K562 (cell line): ENCODE results near the gene TNFAIP6. TPM values are rescaled to one million over a fixed set of nuclear protein-coding genes. Genes with fewer than 3 reads are reported as not detected.
A peak's percentile ranks its signal among the peaks of the same experiment; 100 is the strongest.

Source experiments
- ATAC-seq: fragments of 200-7000 bp; cut with Tn5 transposase; 3 replicates; pipeline ENCODE4 v1.9.1; 2020; ENCODE audit warnings: moderate library complexity
- BruUV-seq: library from RNA; stranded (reverse); fragments of 400-500 nt; replicated peaks from 2 replicates; lab custom pipeline; 2021; lab: Mats Ljungman, UMichigan
- CTCF ChIA-PET: fragments of 300-600 bp; formaldehyde crosslinking; extraction: SDS; loops from one replicate; lab custom pipeline; 2021; ENCODE audit warnings: low intra/inter-chr PET ratio; lab: Yijun Ruan, JAX
- POLR2A ChIA-PET: fragments of 300-600, 350-650 bp; sonication (Branson Sonifier 250); formaldehyde crosslinking; extraction: SDS; loops from one replicate; lab custom pipeline; 2021; ENCODE audit warnings: antibody characterized with exemption, inconsistent platforms; lab: Yijun Ruan, JAX
- DNase-seq, 4 experiments: peaks; one replicate each; pipeline versions ENCODE4 v3.0.0 to v3.0.0-alpha.2; 2011 to 2018; ENCODE audit warnings: low spot score in 3 of 4, mixed read lengths in 3 of 4; ENCODE audit errors: extremely low read depth in 1 of 4
- FAIRE-seq: peaks from 2 replicates; lab custom pipeline; 2011; peaks lifted over from hg19 to GRCh38; lab: Jason Lieb, UNC
- H2AFZ ChIP-seq: 2 replicates; pipeline ENCODE4 v1.6.0; 2011; ENCODE audit warnings: low read depth, low read length, control low read depth, inconsistent platforms
- H3K27ac ChIP-seq: fragments of 200-600 bp; 3 replicates; pipeline ENCODE4 v1.8.0; 2011; ENCODE audit warnings: low read depth, mild to moderate bottlenecking, control low read depth, inconsistent platforms, low read length, moderate library complexity, mixed read lengths; ENCODE audit errors: extremely low read depth
- H3K27me3 ChIP-seq, 2 experiments: fragments of 300-600 bp in 1 of 2; 2 replicates in 1 of 2; 3 replicates in 1 of 2; pipeline versions ENCODE4 v1.6.0 to v1.8.0; 2011; ENCODE audit warnings: inconsistent platforms in 2 of 2, low read length in 2 of 2, mild to moderate bottlenecking in 1 of 2, mixed read lengths in 1 of 2, moderate library complexity in 1 of 2; ENCODE audit not compliant: control insufficient read depth in 2 of 2, insufficient read depth in 2 of 2
- H3K36me3 ChIP-seq: fragments of 300-600 bp; 3 replicates; pipeline ENCODE4 v1.8.0; 2011; ENCODE audit warnings: mild to moderate bottlenecking, low read length, inconsistent platforms; ENCODE audit not compliant: control insufficient read depth, insufficient read depth
- H3K4me1 ChIP-seq, 2 experiments: fragments of 200-600 bp in 1 of 2; replicated peaks in 1 of 2; 2 replicates in 1 of 2; 3 replicates in 1 of 2; pipeline versions ENCODE4 v1.5.1 to v1.8.0; 2011; ENCODE audit warnings: inconsistent platforms in 2 of 2, low read length in 2 of 2, mild to moderate bottlenecking in 1 of 2, mixed read lengths in 1 of 2, moderate library complexity in 1 of 2; ENCODE audit not compliant: control insufficient read depth in 2 of 2, insufficient read depth in 2 of 2
- H3K4me2 ChIP-seq: 2 replicates; pipeline ENCODE4 v1.6.1; 2011; ENCODE audit warnings: low read length, control low read depth, inconsistent platforms, mixed read lengths; ENCODE audit not compliant: insufficient read depth
- H3K4me3 ChIP-seq: fragments of 200-600 bp; sonication (generic), shearing (Covaris generic); 2 replicates; pipeline ENCODE4 v1.5.1; 2016; ENCODE audit warnings: control low read depth, inconsistent platforms
- H3K79me2 ChIP-seq: fragments of 200-600 bp; 3 replicates; pipeline ENCODE4 v1.8.0; 2011; ENCODE audit warnings: low read length, inconsistent platforms; ENCODE audit not compliant: control insufficient read depth, insufficient read depth
- H3K9ac ChIP-seq, 2 experiments: 2 replicates each; pipeline versions ENCODE4 v1.6.0 to v1.6.1; 2011; ENCODE audit warnings: low read depth in 2 of 2, low read length in 2 of 2, control low read depth in 1 of 2, inconsistent platforms in 1 of 2, mild to moderate bottlenecking in 1 of 2, mixed read lengths in 1 of 2; ENCODE audit not compliant: insufficient read depth in 1 of 2
- H3K9me1 ChIP-seq: one replicate; pipeline ENCODE4 v1.6.0; 2011; ENCODE audit warnings: inconsistent platforms, mild to moderate bottlenecking, low read length, moderate library complexity; ENCODE audit not compliant: control insufficient read depth, insufficient read depth
- H3K9me3 ChIP-seq: replicated peaks from 2 replicates; pipeline ENCODE4 v1.5.1; 2011; ENCODE audit warnings: low read depth, low read length, inconsistent platforms; ENCODE audit not compliant: control insufficient read depth, insufficient read depth
- H4K20me1 ChIP-seq: replicated peaks from 2 replicates; pipeline ENCODE4 v1.6.1; 2011; ENCODE audit warnings: low read length, inconsistent platforms, mixed read lengths; ENCODE audit not compliant: control insufficient read depth, insufficient read depth
- CEBPG ChIP-seq, 3 experiments: fragments of 200-800 bp in 1 of 3; sonication (Bioruptor generic) in 1 of 3; sonication (generic) in 1 of 3; formaldehyde crosslinking in 1 of 3; IDR thresholded peaks in 2 of 3; conservative IDR thresholded peaks in 1 of 3; 2 replicates each; pipeline versions ENCODE4 v1.6.1 to v1.8.0; 2016 to 2022; ENCODE audit warnings: missing compliant biosample characterization in 2 of 3, missing genetic modification characterization in 2 of 3, mild to moderate bottlenecking in 1 of 3, missing genetic modification reagents in 1 of 3
- STAT5B ChIP-seq: fragments of 250-450 bp; sonication (Bioruptor Pico); IDR thresholded peaks from 2 replicates; pipeline ENCODE4 v1.8.0; 2021; ENCODE audit warnings: mild to moderate bottlenecking, inconsistent platforms
- ZBTB49 ChIP-seq: sonication (generic); formaldehyde crosslinking; IDR thresholded peaks from 2 replicates; pipeline ENCODE4 v1.8.0; 2022; ENCODE audit warnings: missing genetic modification reagents, mild to moderate bottlenecking, borderline replicate concordance
- ZFPM2 ChIP-seq: fragments of 250-450 bp; sonication (Bioruptor Pico); IDR thresholded peaks from 2 replicates; pipeline ENCODE4 v1.5.1; 2022; ENCODE audit warnings: mild to moderate bottlenecking
- WGBS: fragments of 100-300 bp; shearing (Covaris generic); methylation state at CpG from one replicate; pipeline ENCODE4 v1.1.6; 2016; ENCODE audit warnings: low coverage, mixed read lengths; ENCODE audit not compliant: insufficient coverage; ENCODE audit errors: missing lambda C conversion rate; 5-methylcytosine and 5-hydroxymethylcytosine counted together
- in situ Hi-C: fragments of 300-500 bp; cut with MboI; formaldehyde crosslinking; loops from 4 replicates; pipeline ENCODE4 v1.15.0; 2018; ENCODE audit warnings: inconsistent platforms, mixed read lengths
- intact Hi-C: fragments of 100-400 bp; cut with micrococcal nuclease; formaldehyde crosslinking; loops from 2 replicates; pipeline ENCODE4 v1.14.2; 2022
- polyA plus RNA-seq, 8 experiments: library from polyadenylated mRNA; depleted of rRNA in 4 of 8; stranded (reverse) in 5 of 8; unstranded in 3 of 8; fragments of >200 nt; fragmentation: Nextera tagmentation in 2 of 8; fragmentation: Illumina TruSeq in 1 of 8; extraction: Ambion mirVana in 2 of 8; extraction: Trizol in 1 of 8; gene quantifications; 2 replicates each; pipeline versions ENCODE4 v1.2.1 to v1.2.3, GENCODE V29; 2011 to 2014; ENCODE audit warnings: inconsistent platforms in 1 of 8, missing spikeins in 1 of 8
- total RNA-seq, 7 experiments: library from RNA; depleted of rRNA in 6 of 7; stranded (reverse); fragments of >200 nt in 6 of 7; fragmentation: Illumina TruSeq in 2 of 7; extraction: Trizol in 2 of 7; gene quantifications; 2 replicates each; pipeline versions ENCODE4 v1.2.1 to v1.2.3, GENCODE V29; 2011 to 2021; ENCODE audit warnings: low replicate concordance in 1 of 7

The TNFAIP6 gene
- total and polyA plus RNA-seq, 9 of the 15 experiments (the other 6 are each of a cell fraction or from before 2014, with no cell fraction given) = 0.07 to 0.28 (median 0.08) TPM; not detected in 6

- H3K4me1 ChIP-seq = peaks cover 0 to 3% of the 10 kb centered on the region in 2 experiments; a peak in 1 of 5 replicates
- no peak overlapping the region for H3K4me2 ChIP-seq
- ATAC-seq = no peak
- no peak overlapping the region for H3K4me3 ChIP-seq
- TF ChIP-seq STAT5B (CRISPR knock-in tag) (no peak), ZFPM2 (CRISPR knock-in tag) (no peak), ZBTB49 (no peak), CEBPG (CRISPR knock-in tag; IDR thresholded peaks at IDR 0.05) (no peak), CEBPG (tag; conservative IDR thresholded peaks at IDR 0.05 in 1 of 2, IDR thresholded peaks at IDR 0.05 in 1 of 2) (peak in 1 of 2 experiments; percentile 13; a peak in 1 of 4 replicates)
- whole genome bisulfite sequencing = 9% methylated on average over 2 of the region's 2 CpGs
- H4K20me1 ChIP-seq = no peaks in the 10 kb centered on the region
- FAIRE-seq = no peak
- no peaks in the 10 kb centered on the region for H3K36me3 ChIP-seq
- ChIA-PET POLR2A (no interaction called here), CTCF (no interaction called here)
- no peak overlapping the region for H3K9ac ChIP-seq
- DNase-seq = no peak
- H3K79me2 ChIP-seq = no peaks in the 10 kb centered on the region
- H3K9me3 ChIP-seq = no peaks in the 10 kb centered on the region
- no TSS peak for BruUV-seq
- intact Hi-C loops = no loop called here
- no peak overlapping the region for H3K27ac ChIP-seq
- no peaks in the 10 kb centered on the region for H3K27me3 ChIP-seq
- in situ Hi-C loops = no loop called here
- H3K9me1 ChIP-seq = no peaks in the 10 kb centered on the region
- no peak overlapping the region for H2AFZ ChIP-seq
Observed at GRCh38 chr2:151353995-151354394, 3.4 kb upstream of the TNFAIP6 start.
